Ovary (tissue), 9 donors: ENCODE results near the gene FNDC8. TPM values are rescaled to one million over a fixed set of nuclear protein-coding genes. Genes with fewer than 3 reads are reported as not detected.

Source experiments
- DNase-seq, 5 donors: peaks; one replicate each; pipeline ENCODE4 v3.0.0-alpha.2; 2019 to 2020
- H3K27ac ChIP-seq, 2 donors: fragments of 200-600 bp; one replicate each; pipeline versions ENCODE4 v1.5.1 to v1.8.0; 2019 to 2022
- H3K27me3 ChIP-seq: fragments of 200-600 bp; one replicate; pipeline ENCODE4 v1.8.0; 2022
- H3K36me3 ChIP-seq: fragments of 200-600 bp; sonication (generic); one replicate; pipeline ENCODE4 v1.5.1; 2019
- H3K4me1 ChIP-seq: one replicate; pipeline ENCODE4 v1.8.1; 2013; ENCODE audit warnings: mild to moderate bottlenecking, moderate library complexity; ENCODE audit not compliant: insufficient read depth
- H3K4me3 ChIP-seq: fragments of 200-600 bp; sonication (generic); one replicate; pipeline ENCODE4 v1.5.1; 2017
- H3K9me3 ChIP-seq, 2 donors: fragments of 200-600 bp in 1 of 2; sonication (generic) in 1 of 2; one replicate each; pipeline versions ENCODE4 v1.5.1 to v1.8.1; 2013 to 2019; ENCODE audit warnings: mild to moderate bottlenecking in 1 of 2, moderate library complexity in 1 of 2
- CTCF ChIP-seq, 3 donors: fragments of 450-650 bp in 2 of 3; fragments of 200-600 bp in 1 of 3; IDR thresholded peaks; one replicate each; pipeline versions ENCODE4 v1.5.1 to v1.8.0; 2016 to 2022; ENCODE audit warnings: antibody characterized with exemption in 3 of 3, mild to moderate bottlenecking in 1 of 3
- EP300 ChIP-seq: sonication (generic); formaldehyde crosslinking; IDR thresholded peaks from one replicate; pipeline ENCODE4 v1.6.1; 2017; ENCODE audit warnings: antibody characterized with exemption
- POLR2A ChIP-seq: fragments of 450-650 bp; IDR thresholded peaks from one replicate; pipeline ENCODE4 v1.6.1; 2017; ENCODE audit warnings: antibody characterized with exemption, mild to moderate bottlenecking, moderate library complexity
- WGBS, 3 donors: extraction: QIAGEN DNeasy Blood & Tissue Kit in 1 of 3; methylation state at CpG; one replicate each; pipeline versions ENCODE4 v1.1.5 to v1.1.7; 2013 to 2017; 5-methylcytosine and 5-hydroxymethylcytosine counted together
- intact Hi-C, 4 donors: fragments of 100-400 bp; cut with DNase I; formaldehyde crosslinking; loops; one replicate each; pipeline versions ENCODE4 v1.11.0 to v1.15.1; 2022 to 2023
- polyA plus RNA-seq, 2 donors: library from polyadenylated mRNA; stranded (reverse); fragments of 200-250 nt in 1 of 2; fragments of 350-450 nt in 1 of 2; fragmentation: Illumina TruSeq in 1 of 2; extraction: RNeasy Lipid Tissue Mini Kit (QIAGEN cat#74804) in 1 of 2; gene quantifications; one replicate each; pipeline ENCODE4 v1.2.3, GENCODE V29; 2013 to 2014
- total RNA-seq, 7 donors: library from RNA; depleted of rRNA in 2 of 7; stranded (reverse); fragments of >200 nt in 2 of 7; fragmentation: NEBNext Ultra II Directional in 3 of 7; extraction: Animal tissue kit (Norgen Biotek cat#: 25700) in 3 of 7; gene quantifications; one replicate each; pipeline versions ENCODE4 v1.1.0 to v1.2.4, GENCODE V29; 2016 to 2023
- donor health status: DM: no; HTN: no; CAD: no; lungs with moderate emphysema.
- donor health status: DM: no; HTN: no; CAD: no.
- donor health status: Bipolar disorder and iron deficiency.
- donor health status: DM: yes; HTN: yes; CAD: no.
- donor health status: DM: no; HTN: no; CAD: no.
- donor health status: DM: yes; HTN: yes; CAD: no.

FNDC8 gene
- total and polyA plus RNA-seq, 9 donors: not detected

- Histone ChIP-seq H3K9me3 (no peaks in the 10 kb centered on the region), H3K4me3 (peak within 1 kb of the TSS; percentile 95), H3K4me1 (no peaks in the 10 kb centered on the region), H3K27me3 (no peaks in the 10 kb centered on the region), H3K27ac (peak within 1 kb of the TSS; percentile 58 to 60), H3K36me3 (no peaks in the 10 kb centered on the region)
- DNase-seq: peak; percentile 73 to 86 (median 78)
- intact Hi-C loops: loop anchor here (2.0 to 10.0 kb wide), 4 partner anchors 577 to 865 kb away; partner anchors contain the start of gene CCL2 (in 1 of the 4)
- 0% methylated on average over 64 to 72 of the region's 72 CpGs for WGBS, 3 donors
- no peak for TF ChIP-seq EP300
- peak; percentile 81 to 96 (median 89) for TF ChIP-seq CTCF (IDR thresholded peaks at IDR 0.05)
- TF ChIP-seq POLR2A: peak; percentile 38
Observed at GRCh38 chr17:35119370-35120165, 1.8 kb upstream of the FNDC8 start, which contains the start of gene RAD51D. RAD51D (minus strand) TSS chr17:35119860; CDS start chr17:35119613, 247 bp downstream.

- Histone ChIP-seq H3K9me3 (no peaks in the 10 kb centered on the region), H3K27ac (no peak overlapping the region), H3K27me3 (no peaks in the 10 kb centered on the region), H3K4me3 (no peak overlapping the region), H3K4me1 (no peaks in the 10 kb centered on the region), H3K36me3 (no peaks in the 10 kb centered on the region)
- WGBS, 3 donors: 75 to 79% (median 77%) methylated on average over 11 of the region's 11 CpGs
- peak in 1 of 5 donors; percentile 25 for DNase-seq
- no peak for TF ChIP-seq CTCF (IDR thresholded peaks at IDR 0.05)
- no peak for TF ChIP-seq EP300
- TF ChIP-seq POLR2A: no peak
- intact Hi-C loops: loop anchor here in 1 of 4 donors (10.0 kb wide), 1 partner anchor 703 kb away; no protein-coding TSS in a partner anchor
Observed at GRCh38 chr17:35127751-35128514, 6.5 kb downstream of the FNDC8 start.

- intact Hi-C loops: loop anchor here in 1 of 4 donors (10.0 kb wide), 1 partner anchor 705 kb away; no protein-coding TSS in a partner anchor
- DNase-seq: no peak
- no peaks in the 10 kb centered on the region for H3K36me3 ChIP-seq
- no peaks in the 10 kb centered on the region for H3K27me3 ChIP-seq
- no peaks in the 10 kb centered on the region for H3K9me3 ChIP-seq
- 73 to 86% (median 76%) methylated on average over 11 of the region's 11 CpGs for WGBS, 3 donors
- H3K4me3 ChIP-seq: no peak overlapping the region
- no peak for TF ChIP-seq CTCF (IDR thresholded peaks at IDR 0.05)
- TF ChIP-seq POLR2A: no peak
- no peak for TF ChIP-seq EP300
- H3K4me1 ChIP-seq: no peaks in the 10 kb centered on the region
- no peak overlapping the region for H3K27ac ChIP-seq
Observed at GRCh38 chr17:35129154-35129972, 7.9 kb downstream of the FNDC8 start.

- 89 to 98% (median 94%) methylated on average over 5 of the region's 5 CpGs for WGBS, 3 donors
- intact Hi-C loops: loop anchor here in 1 of 4 donors (10.0 kb wide), 1 partner anchor 705 kb away; no protein-coding TSS in a partner anchor
Observed at GRCh38 chr17:35129973-35130351, 8.5 kb downstream of the FNDC8 start.

More at GRCh38 chr17:35129973-35130351, 8.5 kb downstream of the FNDC8 start:
- Histone ChIP-seq H3K4me1 (no peaks in the 10 kb centered on the region), H3K27me3 (no peaks in the 10 kb centered on the region), H3K4me3 (no peak overlapping the region), H3K36me3 (no peaks in the 10 kb centered on the region), H3K27ac (no peak overlapping the region), H3K9me3 (no peaks in the 10 kb centered on the region)
- DNase-seq: no peak
- TF ChIP-seq POLR2A (no peak), EP300 (no peak), CTCF (IDR thresholded peaks at IDR 0.05) (no peak)
